HuH-7 (cell line): ENCODE data around the gene ATXN8OS.
A peak's percentile ranks its signal among the peaks of the same experiment; 100 is the strongest.
"Not testable (repeated sequence)": the region's sequence is repeated elsewhere in the genome, so short reads cannot be mapped to it uniquely, and the experiment has no call there.

Experiments
- DNase-seq: peaks from one replicate; pipeline ENCODE4 v3.0.0; 2011; ENCODE audit warnings: low spot score

The ATXN8OS gene

GRCh38 chr13:70107498-70108281 lies at the start of gene ATXN8OS:
Gene ATXN8OS (plus strand): TSS chr13:70107826.
- DNase-seq, result no peak

GRCh38 chr13:70080012-70080411 lies 27.6 kb upstream of the ATXN8OS start:
- no peak for DNase-seq

GRCh38 chr13:70087247-70087646 lies 20.4 kb upstream of the ATXN8OS start:
- no peak for DNase-seq

GRCh38 chr13:70088926-70089325 lies 18.7 kb upstream of the ATXN8OS start:
- no peak for DNase-seq

- no peak for DNase-seq
These were observed 17.4 kb upstream of the ATXN8OS start for GRCh38 chr13:70090036-70090723.

- peak; percentile 14 for DNase-seq
These were observed 9.0 kb upstream of the ATXN8OS start for GRCh38 chr13:70098669-70099068.

GRCh38 chr13:70104481-70104880 lies 3.1 kb upstream of the ATXN8OS start:
- no peak for DNase-seq

- no peak for DNase-seq
These were observed 515 bp upstream of the ATXN8OS start for GRCh38 chr13:70107125-70107497.

- DNase-seq, result no peak
These were observed 905 bp downstream of the ATXN8OS start, which contains the start of gene KLHL1 for GRCh38 chr13:70108356-70109105. Gene KLHL1 (minus strand): TSS chr13:70108452. CDS start chr13:70107699, 753 bp downstream.

- peak; percentile 8 for DNase-seq
These were observed 9.8 kb downstream of the ATXN8OS start for GRCh38 chr13:70117338-70117905.

GRCh38 chr13:70125693-70126092 lies 18.1 kb downstream of the ATXN8OS start:
- no peak for DNase-seq

GRCh38 chr13:70128098-70128497 lies 20.5 kb downstream of the ATXN8OS start:
- no peak for DNase-seq

GRCh38 chr13:70142658-70143057 lies 35.0 kb downstream of the ATXN8OS start:
- not testable (repeated sequence) for DNase-seq

GRCh38 chr13:70162141-70162540 lies 54.5 kb downstream of the ATXN8OS start:
- no peak for DNase-seq

- DNase-seq, result no peak
These were observed 63.1 kb downstream of the ATXN8OS start for GRCh38 chr13:70170689-70171088.

- DNase-seq, result no peak
These were observed 63.5 kb downstream of the ATXN8OS start for GRCh38 chr13:70171151-70171550.

GRCh38 chr13:70172946-70173597 lies 65.4 kb downstream of the ATXN8OS start:
- DNase-seq, result no peak

- DNase-seq, result no peak
These were observed 66.0 kb downstream of the ATXN8OS start for GRCh38 chr13:70173598-70173959.

GRCh38 chr13:70178346-70178745 lies 70.7 kb downstream of the ATXN8OS start:
- no peak for DNase-seq
